DMS 273 (cell line): ENCODE measurements around the gene PRSS21.

Source experiments
- DNase-seq: peaks from one replicate; lab custom pipeline; 2025; ENCODE audit not compliant: unreplicated experiment; lab: John Stamatoyannopoulos, UW

Gene PRSS21

GRCh38 chr16:2804728-2805127, 12.3 kb upstream of the PRSS21 start:
- no peak for DNase-seq

GRCh38 chr16:2806286-2806685, 10.8 kb upstream of the PRSS21 start:
- no peak for DNase-seq

- DNase-seq, result no peak
These were observed 8.9 kb upstream of the PRSS21 start for GRCh38 chr16:2808181-2808580.

- no peak for DNase-seq
These were observed 7.8 kb upstream of the PRSS21 start for GRCh38 chr16:2809149-2809760.

- no peak for DNase-seq
These were observed 6.4 kb upstream of the PRSS21 start for GRCh38 chr16:2810651-2811050.

GRCh38 chr16:2811703-2812471, 5.2 kb upstream of the PRSS21 start:
- DNase-seq, result no peak

- no peak for DNase-seq
These were observed 3.2 kb upstream of the PRSS21 start for GRCh38 chr16:2813771-2814221.

GRCh38 chr16:2814551-2815298, 2.3 kb upstream of the PRSS21 start:
- no peak for DNase-seq

- no peak for DNase-seq
These were observed 1.7 kb upstream of the PRSS21 start for GRCh38 chr16:2815299-2815771.

GRCh38 chr16:2817340-2818271, 569 bp downstream of the PRSS21 start:
- DNase-seq, result no peak

- DNase-seq, result no peak
These were observed 1.3 kb downstream of the PRSS21 start for GRCh38 chr16:2818272-2818876.

- no peak for DNase-seq
These were observed 2.3 kb downstream of the PRSS21 start for GRCh38 chr16:2819179-2819938.

GRCh38 chr16:2819939-2820835, 3.1 kb downstream of the PRSS21 start:
- DNase-seq, result no peak

- no peak for DNase-seq
These were observed 3.9 kb downstream of the PRSS21 start for GRCh38 chr16:2820836-2821486.

- peak; percentile 62 for DNase-seq
These were observed 4.6 kb downstream of the PRSS21 start for GRCh38 chr16:2821487-2822157.

GRCh38 chr16:2822158-2822495, 5.1 kb downstream of the PRSS21 start:
- DNase-seq, result no peak

- DNase-seq, result no peak
These were observed 5.5 kb downstream of the PRSS21 start for GRCh38 chr16:2822496-2822895.

- DNase-seq, result no peak
These were observed 7.6 kb downstream of the PRSS21 start for GRCh38 chr16:2824626-2825025.
